Memory B cell (primary cell): Measurements from ENCODE around the gene FTCD.

Experiments
- ATAC-seq: fragments of 150-1000 bp; cut with Tn5 transposase; 2 replicates; pipeline ENCODE4 v1.10.0; 2021; ENCODE audit warnings: low read depth, mild to moderate bottlenecking, moderate library complexity
- DNase-seq, 2 donors: peaks; one replicate each; pipeline ENCODE4 v3.0.0; 2022; ENCODE audit warnings: low spot score in 2 of 2
- H3K27ac Mint-ChIP-seq: one replicate; pipeline ENCODE4 v1.8.0; 2022; ENCODE audit warnings: mild to moderate bottlenecking, moderate library complexity, mixed read lengths
- H3K27me3 Mint-ChIP-seq: one replicate; pipeline ENCODE4 v1.8.0; 2022; ENCODE audit warnings: mixed read lengths
- H3K36me3 Mint-ChIP-seq: one replicate; pipeline ENCODE4 v1.8.0; 2022; ENCODE audit warnings: mild to moderate bottlenecking, mixed read lengths
- H3K4me1 Mint-ChIP-seq: one replicate; pipeline ENCODE4 v1.8.0; 2022; ENCODE audit warnings: mixed read lengths
- H3K4me3 Mint-ChIP-seq: one replicate; pipeline ENCODE4 v1.8.0; 2022; ENCODE audit warnings: mild to moderate bottlenecking, moderate library complexity, mixed read lengths
- H3K9me3 Mint-ChIP-seq: one replicate; pipeline ENCODE4 v1.8.0; 2022; ENCODE audit warnings: mixed read lengths

Gene FTCD

DNA sequence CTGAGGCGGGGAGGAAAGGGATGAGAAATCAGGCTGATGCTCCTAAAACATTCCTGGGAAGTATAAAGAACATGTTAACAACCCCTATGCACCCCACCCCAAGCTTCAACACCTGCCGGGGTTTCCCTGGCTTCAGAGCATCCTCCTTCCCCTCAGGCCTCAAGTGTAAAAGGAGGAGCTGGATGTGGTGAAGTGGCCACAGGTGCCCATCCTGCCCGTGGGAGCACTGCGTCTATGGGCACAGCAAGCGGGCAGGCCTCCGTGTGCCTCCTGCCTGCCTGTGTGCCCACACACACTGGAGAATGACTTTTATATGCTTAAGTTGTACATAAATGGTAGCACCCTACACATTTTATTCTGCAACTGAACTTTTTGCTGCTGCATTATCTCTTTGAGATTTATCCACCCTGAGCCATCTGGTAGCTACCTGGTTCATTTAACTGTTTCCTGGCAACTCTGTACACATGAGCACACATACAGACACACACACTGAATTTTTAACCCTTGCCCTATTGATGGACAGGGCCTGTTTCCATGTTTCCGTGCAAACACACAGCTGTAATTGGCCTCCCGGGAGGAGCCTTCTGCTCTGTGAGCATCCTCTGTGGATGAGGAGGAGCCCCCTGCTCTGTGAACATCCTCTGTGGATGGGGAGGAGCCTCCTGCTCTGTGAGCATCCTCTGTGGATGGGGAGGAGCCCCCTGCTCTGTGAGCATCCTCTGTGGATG lies 13.4 kb upstream of the FTCD start:
- no peak for DNase-seq
- no peak for ATAC-seq
- Mint-ChIP-seq H3K27me3 (peaks cover 8% of the 10 kb centered on the region), H3K36me3 (peaks cover 10% of the 10 kb centered on the region), H3K4me3 (no peak overlapping the region), H3K4me1 (peaks cover 8% of the 10 kb centered on the region), H3K9me3 (no peaks in the 10 kb centered on the region), H3K27ac (no peak overlapping the region)

DNA sequence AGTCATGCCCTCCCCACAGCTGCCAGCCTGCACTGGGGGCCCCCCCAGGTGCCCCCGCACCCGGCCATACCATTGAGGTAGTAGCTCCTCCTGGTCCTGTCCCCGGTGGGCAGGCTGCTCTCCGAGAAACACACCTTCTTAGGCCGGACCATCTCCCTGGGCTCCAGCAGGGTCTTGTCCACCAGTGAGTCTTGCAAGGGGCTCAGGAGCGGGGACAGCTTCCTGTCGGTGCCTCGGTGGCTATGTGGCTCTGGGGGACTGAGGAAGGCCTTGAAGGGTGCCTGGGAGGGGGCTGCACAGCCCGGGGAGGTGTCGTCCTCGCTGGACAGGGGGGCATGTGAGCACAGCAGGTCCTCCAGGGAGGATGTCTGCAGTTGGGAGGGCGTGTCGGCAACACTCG lies 12.9 kb upstream of the FTCD start:
- no peak for ATAC-seq
- H3K9me3 Mint-ChIP-seq, result no peaks in the 10 kb centered on the region
- H3K27me3 Mint-ChIP-seq, result peaks cover 5% of the 10 kb centered on the region
- H3K4me1 Mint-ChIP-seq, result peaks cover 8% of the 10 kb centered on the region
- DNase-seq, result no peak
- no peak overlapping the region for H3K27ac Mint-ChIP-seq
- peaks cover 12% of the 10 kb centered on the region for H3K36me3 Mint-ChIP-seq
- H3K4me3 Mint-ChIP-seq, result no peak overlapping the region

DNA sequence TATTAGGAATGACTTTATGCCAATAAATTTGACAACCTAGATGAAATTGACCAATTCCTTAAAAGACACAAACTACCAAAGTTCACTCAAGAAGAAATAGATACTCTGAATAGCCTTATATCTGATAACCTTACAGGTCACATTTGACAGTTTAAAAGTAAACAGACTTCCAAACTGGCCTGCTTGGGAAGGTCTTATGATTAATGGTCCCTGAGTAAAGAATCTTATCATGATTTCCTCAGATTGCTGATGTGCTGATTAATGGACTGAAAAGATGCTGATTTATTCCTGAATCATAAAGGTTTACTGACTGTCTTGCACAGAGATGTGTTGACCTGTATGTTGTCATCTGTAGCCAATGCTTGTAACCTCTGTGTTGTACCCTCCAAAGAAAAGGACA lies 9.7 kb upstream of the FTCD start:
- Mint-ChIP-seq H3K9me3 (no peaks in the 10 kb centered on the region), H3K4me3 (no peak overlapping the region), H3K27me3 (peaks cover 2% of the 10 kb centered on the region), H3K4me1 (no peaks in the 10 kb centered on the region), H3K36me3 (peaks cover 14% of the 10 kb centered on the region), H3K27ac (no peak overlapping the region)
- DNase-seq (no peak), ATAC-seq (no peak)

DNA sequence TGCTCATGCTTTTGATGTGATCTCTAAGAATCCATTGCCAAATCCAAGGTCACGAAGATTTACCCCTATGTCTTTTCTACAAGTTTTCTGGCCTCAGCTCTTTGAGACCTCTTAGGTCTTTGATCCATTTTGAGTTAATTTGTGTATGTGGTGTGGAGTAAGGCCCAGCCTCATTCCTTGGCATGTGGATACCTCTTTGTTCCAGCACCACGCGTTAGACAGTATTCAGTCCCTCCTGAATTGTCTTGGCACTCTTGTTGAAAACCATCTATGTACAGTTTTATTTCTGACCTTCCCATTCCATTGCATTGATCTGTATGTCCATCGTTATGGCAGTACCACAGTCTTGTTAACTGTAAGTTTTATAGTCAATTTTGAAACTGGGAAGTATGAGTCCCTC lies 8.0 kb upstream of the FTCD start:
- no peaks in the 10 kb centered on the region for H3K4me1 Mint-ChIP-seq
- no peaks in the 10 kb centered on the region for H3K9me3 Mint-ChIP-seq
- H3K4me3 Mint-ChIP-seq, result no peak overlapping the region

DNA sequence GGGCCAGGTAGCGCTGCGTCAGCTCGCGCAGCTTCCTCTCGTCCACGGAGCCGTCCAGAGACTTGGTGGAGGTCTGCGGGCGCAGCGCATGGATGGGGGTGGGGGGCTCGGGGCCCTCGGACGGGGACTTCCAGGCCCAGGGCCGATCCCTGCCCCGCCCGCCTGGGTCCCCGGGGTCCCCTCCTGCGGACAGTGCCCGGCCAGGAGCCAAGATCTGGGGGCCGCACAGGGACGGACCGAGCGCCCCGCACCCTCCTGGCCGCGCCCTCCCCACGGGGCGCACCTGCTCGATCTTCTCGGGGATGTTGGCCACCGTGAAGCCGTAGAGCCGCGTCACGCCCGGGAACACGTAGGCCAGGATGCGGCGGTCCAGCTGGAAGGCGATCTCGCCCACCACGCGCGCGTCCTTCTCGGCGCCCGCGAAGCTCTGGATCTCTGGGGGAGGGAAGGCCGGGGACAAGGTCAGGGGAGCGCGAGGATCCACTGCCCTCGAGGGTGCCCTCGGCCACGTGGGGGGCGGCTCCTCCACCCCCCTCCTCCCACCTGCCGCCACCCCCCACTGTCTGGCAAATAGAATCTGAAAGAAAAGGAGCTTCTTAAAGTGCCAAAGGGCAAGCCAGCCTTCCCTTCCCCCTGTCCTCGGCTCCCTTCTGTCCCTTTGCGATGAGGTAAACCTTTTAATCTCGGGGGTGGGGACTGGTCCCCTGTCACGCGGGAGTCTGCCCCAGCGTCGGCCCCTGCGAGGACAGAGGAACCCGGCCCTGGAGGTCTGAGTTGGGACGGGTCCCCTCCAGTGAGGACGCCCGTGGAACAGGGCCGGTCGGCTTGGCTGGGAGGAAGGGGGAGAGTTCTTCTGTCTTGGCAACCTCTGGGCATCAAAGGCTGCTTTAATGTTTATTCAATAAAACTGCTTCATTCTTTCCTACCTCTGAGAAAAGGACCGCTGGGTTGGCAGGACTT lies 6.5 kb upstream of the FTCD start:
- no peaks in the 10 kb centered on the region for H3K9me3 Mint-ChIP-seq
- no peak overlapping the region for H3K4me3 Mint-ChIP-seq
- DNase-seq (no peak), ATAC-seq (no peak)
- H3K27me3 Mint-ChIP-seq, result peaks cover 2% of the 10 kb centered on the region
- H3K36me3 Mint-ChIP-seq, result peaks cover 12% of the 10 kb centered on the region
- no peaks in the 10 kb centered on the region for H3K4me1 Mint-ChIP-seq
- H3K27ac Mint-ChIP-seq, result no peak overlapping the region

More for the DNA sequence above, 8.0 kb upstream of the FTCD start:
- H3K36me3 Mint-ChIP-seq, result peaks cover 14% of the 10 kb centered on the region
- H3K27me3 Mint-ChIP-seq, result peaks cover 2% of the 10 kb centered on the region
- DNase-seq (no peak), ATAC-seq (no peak)
- H3K27ac Mint-ChIP-seq, result no peak overlapping the region

DNA sequence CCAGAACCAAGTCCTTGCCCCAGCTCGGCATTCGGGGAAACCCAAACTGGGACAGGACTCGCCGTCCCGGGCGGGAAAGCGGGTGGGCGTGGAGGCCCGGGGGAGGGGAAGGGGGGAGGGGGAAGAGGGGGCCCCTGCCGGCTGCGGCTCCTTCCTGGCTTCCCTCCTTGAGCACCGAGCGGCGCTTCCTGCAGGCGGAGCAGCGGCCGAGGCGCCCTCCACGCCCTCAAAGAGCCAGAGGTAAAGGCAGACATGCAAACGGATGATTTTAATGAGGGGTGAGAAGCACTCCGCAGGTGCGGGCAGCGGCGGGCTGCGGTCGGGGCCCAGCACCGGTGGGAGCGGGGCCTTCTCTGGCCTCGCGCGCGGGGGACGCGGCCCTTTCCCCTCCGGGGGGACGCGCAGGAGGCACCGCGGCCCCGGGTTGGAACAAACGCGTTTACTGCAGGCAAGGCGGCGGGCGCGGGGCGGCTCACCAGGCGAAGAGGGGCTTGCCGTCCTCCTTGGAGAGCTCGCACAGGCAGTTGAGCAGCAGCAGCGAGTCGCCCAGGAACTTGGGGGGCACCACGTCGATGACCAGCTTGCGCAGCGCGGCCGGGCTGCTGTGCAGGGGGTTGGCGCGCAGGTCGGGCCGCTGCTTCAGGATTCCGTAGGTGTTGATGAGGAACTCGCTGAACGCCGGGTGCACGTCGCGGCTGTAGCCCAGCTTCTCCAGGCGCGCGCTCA lies 5.7 kb upstream of the FTCD start:
- DNase-seq, result no peak

DNA sequence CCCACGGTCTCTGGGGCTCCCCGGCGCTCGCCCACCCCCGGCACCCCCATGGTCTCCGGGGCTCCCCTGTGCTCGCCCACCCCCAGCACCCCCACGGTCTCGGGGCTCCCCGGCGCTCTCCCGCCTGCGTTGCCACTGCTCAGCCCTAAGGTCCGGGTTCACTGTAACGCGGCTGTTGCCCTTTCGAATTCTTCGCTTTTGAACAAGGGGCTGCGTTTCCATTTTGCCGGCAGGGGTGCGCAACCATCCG lies 5.2 kb upstream of the FTCD start:
- Mint-ChIP-seq H3K27me3 (peaks cover 2% of the 10 kb centered on the region), H3K4me3 (no peak overlapping the region)

More for the DNA sequence above, 5.7 kb upstream of the FTCD start:
- Mint-ChIP-seq H3K4me1 (no peaks in the 10 kb centered on the region), H3K36me3 (peaks cover 10% of the 10 kb centered on the region), H3K27me3 (peaks cover 2% of the 10 kb centered on the region), H3K4me3 (no peak overlapping the region), H3K27ac (no peak overlapping the region), H3K9me3 (no peaks in the 10 kb centered on the region)
- no peak for ATAC-seq

DNA sequence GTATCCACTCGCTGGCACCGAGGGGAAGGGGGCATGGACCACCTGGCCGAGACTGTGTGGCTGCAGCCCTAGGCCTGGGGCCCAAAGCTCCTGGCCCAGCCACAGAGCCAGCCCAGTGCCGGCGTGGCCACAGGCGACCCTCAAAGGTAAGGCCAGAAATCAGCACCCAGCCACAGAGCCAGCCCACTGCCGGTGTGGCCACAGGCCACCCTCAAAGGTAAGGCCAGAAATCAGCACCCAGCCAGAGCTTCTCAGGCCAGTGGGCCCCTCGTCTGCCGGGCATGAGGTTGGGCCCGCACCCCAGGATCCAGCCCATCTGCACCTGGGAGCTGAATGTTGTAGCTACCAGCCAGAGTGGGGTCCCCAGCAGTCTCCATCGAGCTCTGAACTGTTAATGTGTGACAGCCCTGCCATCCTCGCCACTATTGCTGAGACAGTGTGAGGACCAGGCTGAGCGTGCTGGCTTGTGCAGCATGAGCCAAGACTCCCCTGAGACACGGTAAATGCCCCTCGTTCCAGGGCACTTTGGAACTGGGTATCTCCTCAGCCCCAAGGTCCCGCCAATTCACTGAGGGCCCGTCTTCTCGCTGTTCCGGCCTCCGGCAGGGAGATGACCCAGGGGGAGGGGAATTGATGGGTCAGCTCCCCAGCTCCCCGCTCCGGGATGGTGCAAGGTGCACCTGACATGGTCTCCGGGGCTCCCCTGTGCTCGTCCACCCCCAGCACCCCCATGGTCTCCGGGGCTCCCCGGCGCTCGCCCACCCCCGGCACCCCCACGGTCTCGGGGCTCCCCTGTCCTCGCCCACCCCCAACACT lies 4.7 kb upstream of the FTCD start:
- Mint-ChIP-seq H3K27ac (no peak overlapping the region), H3K27me3 (peaks cover 2% of the 10 kb centered on the region), H3K36me3 (peaks cover 12% of the 10 kb centered on the region), H3K9me3 (no peaks in the 10 kb centered on the region), H3K4me3 (no peak overlapping the region), H3K4me1 (no peaks in the 10 kb centered on the region)
- DNase-seq, result no peak
- no peak for ATAC-seq

More for the DNA sequence above, 5.2 kb upstream of the FTCD start:
- no peak overlapping the region for H3K27ac Mint-ChIP-seq
- H3K36me3 Mint-ChIP-seq, result peaks cover 12% of the 10 kb centered on the region
- H3K4me1 Mint-ChIP-seq, result no peaks in the 10 kb centered on the region
- H3K9me3 Mint-ChIP-seq, result no peaks in the 10 kb centered on the region
- ATAC-seq (no peak), DNase-seq (no peak)

DNA sequence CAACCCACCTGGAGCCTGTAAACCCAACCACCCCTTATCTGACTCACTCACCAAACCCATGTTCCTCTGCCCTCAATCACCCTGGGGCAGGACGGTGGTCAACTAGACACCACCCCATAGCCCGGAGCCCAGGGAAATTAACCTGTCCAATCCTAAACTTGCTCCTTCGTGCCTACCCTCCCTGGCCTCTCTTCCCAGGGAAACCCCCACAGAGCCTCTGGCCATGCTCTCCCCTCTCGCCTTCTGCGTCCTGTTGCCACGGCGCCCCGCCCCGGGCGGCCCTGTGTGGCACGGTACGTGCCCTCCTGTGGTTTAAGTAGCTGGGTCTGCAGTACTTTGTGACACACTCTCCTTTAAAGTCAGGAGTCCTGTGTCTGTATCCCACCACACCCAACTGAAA lies 4.0 kb upstream of the FTCD start:
- H3K4me3 Mint-ChIP-seq, result no peak overlapping the region
- no peak for DNase-seq
- H3K4me1 Mint-ChIP-seq, result no peaks in the 10 kb centered on the region
- peaks cover 2% of the 10 kb centered on the region for H3K27me3 Mint-ChIP-seq
- H3K9me3 Mint-ChIP-seq, result no peaks in the 10 kb centered on the region
- no peak for ATAC-seq
- peaks cover 12% of the 10 kb centered on the region for H3K36me3 Mint-ChIP-seq
- H3K27ac Mint-ChIP-seq, result no peak overlapping the region

DNA sequence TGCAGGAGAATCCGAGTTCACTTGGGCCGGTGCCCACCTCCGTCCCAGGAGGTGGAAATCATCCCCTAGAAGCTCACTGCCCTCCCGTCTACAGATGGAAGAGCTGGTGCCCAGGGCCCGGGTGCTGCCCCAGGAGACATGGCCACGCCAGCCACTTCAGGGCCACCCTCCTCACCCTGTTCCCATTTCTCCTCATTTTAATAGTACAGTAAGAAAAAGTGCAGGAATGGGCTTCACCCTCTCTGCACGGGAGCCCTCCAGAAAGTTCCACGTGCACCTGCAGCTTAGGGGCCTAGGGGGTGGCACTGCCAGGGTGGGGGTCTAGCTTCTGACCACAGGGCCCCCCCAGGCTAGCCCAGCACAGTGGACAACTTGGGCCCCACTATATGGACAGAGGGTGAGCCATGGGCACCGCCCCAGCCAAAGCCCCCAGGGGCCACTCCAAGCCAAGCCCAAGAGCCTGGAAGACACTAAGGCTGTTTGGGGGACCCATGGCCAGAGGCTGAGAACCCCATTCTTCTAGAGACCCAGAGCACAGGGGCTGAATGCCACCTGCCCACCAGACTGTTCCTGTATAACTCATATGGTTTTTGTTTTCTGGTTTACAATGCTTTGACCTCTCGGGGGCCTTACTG lies 3.4 kb upstream of the FTCD start:
- Mint-ChIP-seq H3K36me3 (peaks cover 10% of the 10 kb centered on the region), H3K27ac (no peak overlapping the region), H3K4me1 (no peaks in the 10 kb centered on the region)

DNA sequence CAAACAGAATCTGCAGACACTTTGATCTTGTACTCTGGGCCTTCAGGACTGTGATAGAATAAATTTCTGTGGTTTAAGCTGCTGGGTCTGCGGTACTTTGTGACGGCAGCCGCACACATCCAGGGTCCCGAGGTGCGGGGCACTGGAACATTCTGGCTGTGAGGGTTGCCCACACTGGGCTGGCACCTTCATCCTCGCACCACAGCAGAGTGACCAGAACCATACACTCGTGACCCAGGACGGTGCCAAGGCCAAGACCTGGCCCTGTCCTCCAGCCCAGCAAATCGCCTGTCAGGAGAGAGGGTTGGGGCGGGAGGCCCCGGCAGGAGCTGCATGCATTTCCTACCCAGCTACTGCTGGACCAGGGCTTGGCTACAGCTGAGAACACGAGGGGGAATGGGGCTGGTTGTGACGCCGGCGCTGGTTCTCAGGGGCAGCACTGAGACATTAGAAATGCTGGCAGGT lies 2.6 kb upstream of the FTCD start:
- ATAC-seq (no peak), DNase-seq (no peak)
- Mint-ChIP-seq H3K9me3 (no peaks in the 10 kb centered on the region), H3K36me3 (peaks cover 4% of the 10 kb centered on the region), H3K4me3 (no peak overlapping the region), H3K4me1 (no peaks in the 10 kb centered on the region), H3K27ac (no peak overlapping the region), H3K27me3 (peaks cover 2% of the 10 kb centered on the region)

More for the DNA sequence above, 3.4 kb upstream of the FTCD start:
- H3K9me3 Mint-ChIP-seq, result no peaks in the 10 kb centered on the region
- ATAC-seq (no peak), DNase-seq (no peak)
- H3K4me3 Mint-ChIP-seq, result no peak overlapping the region
- H3K27me3 Mint-ChIP-seq, result peaks cover 2% of the 10 kb centered on the region

DNA sequence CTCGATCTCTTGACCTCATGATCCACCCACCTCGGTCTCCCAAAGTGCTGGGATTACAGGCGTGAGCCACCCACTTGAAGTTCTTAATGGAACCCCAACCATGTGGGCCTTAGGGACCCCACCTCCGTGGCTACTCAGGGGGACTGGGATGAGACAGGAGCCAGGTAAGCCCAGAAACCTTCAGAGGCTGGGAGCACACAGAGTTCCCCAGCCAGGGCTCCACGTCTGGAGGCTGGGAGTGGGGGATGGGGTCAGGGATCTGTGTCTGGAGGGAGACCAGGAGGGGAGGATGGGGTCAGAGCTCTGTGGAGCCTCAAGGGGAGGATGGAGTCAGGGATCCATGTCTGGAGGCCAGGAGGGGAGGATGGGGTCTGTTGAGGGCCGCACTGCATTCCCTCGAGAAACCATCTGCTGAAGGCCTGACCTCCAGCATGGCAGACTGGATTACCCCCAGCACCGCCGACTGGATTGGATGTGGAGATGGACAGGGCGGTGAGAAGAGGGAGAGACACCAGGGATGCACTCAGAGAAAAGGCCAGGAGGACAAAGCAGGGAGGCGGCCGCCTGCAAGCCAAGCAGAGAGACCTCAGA lies 2.1 kb upstream of the FTCD start:
- ATAC-seq (no peak), DNase-seq (no peak)
- Mint-ChIP-seq H3K9me3 (no peaks in the 10 kb centered on the region), H3K27me3 (no peaks in the 10 kb centered on the region), H3K4me3 (no peak overlapping the region), H3K4me1 (no peaks in the 10 kb centered on the region), H3K36me3 (peaks cover 2% of the 10 kb centered on the region), H3K27ac (no peak overlapping the region)

DNA sequence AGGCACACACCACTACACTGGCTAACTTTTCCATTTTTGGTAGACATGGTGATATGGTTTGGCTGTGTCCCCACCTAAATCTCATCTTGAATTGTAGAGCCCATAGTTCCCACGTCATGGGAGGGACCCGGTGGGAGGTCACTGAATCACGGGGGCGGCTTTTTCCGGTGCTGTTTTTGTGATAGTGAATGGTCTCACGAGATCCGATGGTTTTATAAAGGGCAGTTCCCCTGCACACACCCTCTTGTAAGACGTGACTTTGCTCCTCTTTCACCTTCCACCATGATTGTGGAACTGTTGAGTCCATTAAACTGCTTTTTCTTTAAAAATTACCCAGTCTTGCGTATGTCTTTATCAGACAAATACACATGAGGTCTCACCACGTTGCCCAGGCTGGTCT lies 1.3 kb upstream of the FTCD start:
- no peaks in the 10 kb centered on the region for H3K4me1 Mint-ChIP-seq
- H3K27ac Mint-ChIP-seq, result no peak overlapping the region
- peaks cover 2% of the 10 kb centered on the region for H3K36me3 Mint-ChIP-seq
- H3K9me3 Mint-ChIP-seq, result no peaks in the 10 kb centered on the region
- ATAC-seq (no peak), DNase-seq (no peak)
- no peaks in the 10 kb centered on the region for H3K27me3 Mint-ChIP-seq
- H3K4me3 Mint-ChIP-seq, result no peak overlapping the region
